ENCODE results near the gene DEF6.

DNA sequence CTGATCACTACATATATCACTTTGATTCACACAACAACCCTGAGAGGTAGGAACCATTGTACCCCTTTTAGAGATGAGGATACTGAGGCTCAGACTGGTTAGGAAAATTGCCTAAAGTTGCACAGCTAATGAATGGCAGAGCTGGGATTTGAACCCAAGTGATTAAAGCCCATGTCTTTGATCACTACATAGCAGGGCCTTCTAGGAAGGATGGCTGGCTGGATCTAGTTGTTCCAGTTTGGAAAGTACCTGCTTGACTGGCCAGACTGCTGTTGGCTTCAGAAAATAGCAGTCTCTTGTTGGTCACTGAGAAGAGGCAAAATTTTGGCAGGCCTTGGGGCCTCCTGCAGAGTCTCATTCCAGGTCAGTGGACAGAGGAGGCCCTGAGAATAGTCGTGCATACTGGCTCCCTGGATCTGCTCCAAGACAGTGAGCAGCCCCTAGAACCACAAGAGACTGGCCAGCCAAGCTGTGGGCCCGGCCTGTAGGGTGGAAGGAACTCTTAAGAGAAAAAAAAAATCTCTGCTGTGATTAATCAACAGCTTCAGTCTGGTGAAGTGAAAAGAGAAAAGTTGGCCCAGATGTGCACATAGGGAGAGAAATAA, 62.2 kb downstream of the DEF6 start:
- TF ChIP-seq CBX5 (IDR thresholded peaks at IDR 0.05; ENCODE audit: low read depth, low read length) (no peak), POLR2A (IDR thresholded peaks at IDR 0.05; ENCODE audit: control extremely low read depth in 1 of 2, low read depth in 2 of 2, low read length in 2 of 2) (no peak), CTCF (IDR thresholded peaks at IDR 0.05; ENCODE audit: control extremely low read depth in 1 of 3, insufficient read depth in 1 of 3, low read depth in 1 of 3, low read length in 3 of 3) (no peak), CHD1 (IDR thresholded peaks at IDR 0.05; ENCODE audit: low read depth, low read length) (no peak), EZH2 (IDR thresholded peaks at IDR 0.05; ENCODE audit: low read depth, low read length, severe bottlenecking) (no peak), EP300 (IDR thresholded peaks at IDR 0.05; ENCODE audit: borderline replicate concordance in 1 of 2, low read depth in 2 of 2, low read length in 2 of 2) (no peak), TAF1 (IDR thresholded peaks at IDR 0.05; ENCODE audit: low read depth, low read length) (no peak), ZNF274 (IDR thresholded peaks at IDR 0.05; ENCODE audit: borderline replicate concordance, extremely low read depth, low read length) (no peak), MAX (IDR thresholded peaks at IDR 0.05) (no peak), RAD21 (IDR thresholded peaks at IDR 0.05 in 1 of 2, conservative IDR thresholded peaks at IDR 0.05 in 1 of 2; ENCODE audit: low read depth in 2 of 2, low read length in 2 of 2) (no peak), FOSL1 (IDR thresholded peaks at IDR 0.05; ENCODE audit: insufficient read depth, low read depth, low read length) (no peak)
- TF ChIP-seq, protein P1, sequence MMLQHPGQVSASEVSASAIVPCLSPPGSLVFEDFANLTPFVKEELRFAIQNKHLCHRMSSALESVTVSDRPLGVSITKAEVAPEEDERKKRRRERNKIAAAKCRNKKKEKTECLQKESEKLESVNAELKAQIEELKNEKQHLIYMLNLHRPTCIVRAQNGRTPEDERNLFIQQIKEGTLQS (IDR thresholded peaks at IDR 0.05; ENCODE audit: insufficient read depth, low read depth, low read length): no peak
